Head of caudate nucleus (tissue), 42 donors: ENCODE data around the gene NCOA3.
"Not testable (repeated sequence)": the region's sequence is repeated elsewhere in the genome, so short reads cannot be mapped to it uniquely, and the experiment has no call there.

Experiments
- DNase-seq, 42 donors: peaks; one replicate each; pipeline versions ENCODE4 v3.0.0 to v3.0.0-alpha.2; 2020 to 2021; ENCODE audit warnings: mixed read lengths in 7 of 42
- intact Hi-C: fragments of 100-400 bp; cut with DNase I; formaldehyde crosslinking; loops from one replicate; pipeline ENCODE4 v1.15.0; 2022

The NCOA3 gene

DNA sequence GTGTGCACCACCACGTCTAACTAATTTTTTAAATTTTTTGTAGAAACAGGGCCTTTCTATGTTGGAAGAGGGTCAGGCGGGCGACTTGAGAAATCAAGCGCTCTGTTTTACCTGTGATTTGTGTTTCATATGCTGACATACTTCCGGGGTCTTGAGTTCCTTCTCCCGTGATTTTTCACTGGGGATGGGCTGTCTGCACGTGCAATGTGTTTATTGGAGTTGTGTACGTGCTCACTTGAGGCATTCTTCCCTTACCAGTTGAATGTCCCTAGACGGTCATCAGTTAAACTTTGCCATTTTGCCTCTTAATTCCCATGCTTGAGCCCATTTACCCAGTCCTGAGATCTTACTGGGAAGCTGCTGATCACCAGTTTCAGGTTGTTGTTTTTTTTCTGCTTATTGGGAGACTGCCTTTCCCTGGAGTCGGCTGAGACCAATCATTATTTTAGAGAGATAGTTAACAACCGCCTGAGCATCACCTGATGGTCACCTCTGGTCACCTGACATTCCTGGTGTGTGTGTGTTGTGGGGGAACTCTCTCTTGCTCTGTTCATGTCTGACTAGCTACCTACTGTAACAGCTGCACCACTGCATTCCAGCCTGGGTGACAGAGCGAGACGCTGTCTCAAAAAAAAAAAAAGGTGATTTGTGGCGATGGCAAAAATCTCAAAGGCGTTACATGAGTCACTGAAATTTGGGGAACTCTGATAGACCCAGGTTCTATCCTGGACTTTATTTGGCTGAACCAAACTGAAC lies 34.8 kb upstream of the NCOA3 start:
- intact Hi-C loops = no loop called here
- DNase-seq = no peak

DNA sequence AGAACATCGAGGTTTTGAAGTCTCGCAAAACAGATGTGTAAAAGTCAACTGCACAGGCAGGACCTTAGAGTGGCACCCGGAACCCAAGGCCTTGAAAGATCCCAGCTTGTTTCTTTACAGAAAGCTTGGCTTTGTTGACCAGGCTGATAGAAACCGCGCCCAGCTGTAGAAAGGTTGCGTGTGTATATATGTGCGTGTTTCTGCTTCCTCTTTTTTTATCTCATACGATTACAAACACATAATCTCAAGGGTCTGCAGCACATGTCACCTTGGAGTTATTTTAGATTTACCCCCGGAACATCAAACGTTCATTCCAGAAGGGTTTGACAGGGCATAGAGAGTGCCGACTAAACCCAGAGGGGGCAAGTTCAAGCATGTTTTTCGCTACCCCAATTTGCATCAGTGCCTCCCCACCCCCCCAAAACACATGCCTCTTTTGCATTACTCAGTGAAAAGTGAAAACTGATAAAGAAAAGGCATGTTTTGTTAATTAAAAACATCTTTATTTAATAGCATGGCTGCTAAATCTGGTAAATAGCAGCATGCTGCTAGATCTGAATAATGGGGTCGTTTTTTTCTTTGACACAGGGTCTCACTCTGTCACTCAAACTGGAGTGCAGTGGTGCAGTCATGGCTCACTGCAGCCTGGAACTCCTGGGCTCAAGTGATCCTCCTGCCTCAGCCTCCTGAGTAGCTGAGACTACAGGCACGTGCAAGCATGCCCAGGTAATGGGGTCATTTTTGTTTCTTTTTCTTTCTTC lies 33.2 kb upstream of the NCOA3 start:
- intact Hi-C loops = no loop called here
- no peak for DNase-seq

DNA sequence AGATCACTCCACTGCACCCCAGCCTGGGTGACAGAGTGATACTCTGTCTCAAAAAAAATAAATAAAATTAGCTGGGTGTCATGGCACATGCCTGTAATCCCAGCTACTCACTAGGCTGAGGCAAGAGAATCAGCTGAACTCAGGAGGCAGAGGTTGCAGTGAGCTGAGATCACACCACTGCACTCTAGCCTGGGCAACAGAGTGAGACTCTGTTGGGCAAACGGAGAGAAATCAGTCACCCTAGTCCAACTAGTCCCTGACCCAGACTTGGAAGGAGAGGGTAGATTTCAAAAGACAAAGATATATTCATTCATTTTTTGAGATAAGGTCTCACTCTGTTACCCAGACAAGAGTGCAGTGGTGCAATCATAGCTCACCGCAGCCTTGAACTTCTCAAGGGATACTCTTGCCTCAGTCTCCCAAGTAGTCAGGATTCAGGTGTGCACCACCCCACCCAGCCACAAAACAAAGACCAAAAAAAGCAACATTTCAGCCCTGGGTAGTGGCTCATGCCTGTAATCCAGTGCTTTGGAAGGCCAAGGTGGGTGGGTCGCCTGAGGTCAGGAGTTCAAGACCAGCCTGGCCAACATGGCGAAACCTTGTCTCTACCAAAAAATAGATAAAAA lies 26.2 kb upstream of the NCOA3 start:
- intact Hi-C loops = no loop called here
- no peak for DNase-seq

DNA sequence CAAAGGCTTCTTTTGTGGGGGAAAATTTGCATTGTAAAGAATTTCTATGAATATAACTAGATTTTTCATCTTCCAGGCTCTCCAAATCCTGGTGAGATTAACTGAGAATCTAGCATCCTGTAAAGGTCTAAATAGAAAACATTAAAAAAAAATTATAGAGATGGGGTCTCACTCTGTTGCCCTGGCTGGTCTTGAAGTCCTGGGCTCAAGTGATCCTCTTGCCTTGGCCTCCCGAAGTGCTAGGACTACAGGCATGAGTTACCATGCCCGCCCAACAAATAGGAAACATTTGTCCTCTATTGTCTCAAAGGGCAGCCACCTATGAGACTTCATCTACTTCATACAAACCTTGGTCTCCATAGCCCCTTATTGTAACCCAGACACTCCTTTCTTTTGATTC lies 25.2 kb upstream of the NCOA3 start:
- intact Hi-C loops = no loop called here
- DNase-seq = no peak

DNA sequence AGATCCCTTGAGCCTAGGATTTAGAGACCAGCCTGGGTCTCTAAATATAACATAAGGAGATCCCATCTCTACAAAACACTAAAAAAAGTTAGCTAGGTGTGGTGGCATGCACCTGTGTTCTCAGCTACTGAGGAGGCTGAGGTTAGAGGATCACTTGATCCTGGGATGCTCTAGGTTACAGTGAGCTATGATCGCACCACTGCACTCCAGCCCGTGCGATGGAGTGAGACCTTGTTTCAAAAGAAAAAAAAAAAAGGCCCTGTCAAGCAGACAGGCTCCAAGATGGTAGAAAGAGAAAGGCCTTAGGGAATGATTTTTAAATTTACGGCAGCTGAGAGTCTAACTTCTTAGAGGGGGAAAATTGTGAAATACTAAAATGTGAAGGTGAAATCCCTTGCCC lies 22.6 kb upstream of the NCOA3 start:
- intact Hi-C loops = no loop called here
- no peak for DNase-seq

DNA sequence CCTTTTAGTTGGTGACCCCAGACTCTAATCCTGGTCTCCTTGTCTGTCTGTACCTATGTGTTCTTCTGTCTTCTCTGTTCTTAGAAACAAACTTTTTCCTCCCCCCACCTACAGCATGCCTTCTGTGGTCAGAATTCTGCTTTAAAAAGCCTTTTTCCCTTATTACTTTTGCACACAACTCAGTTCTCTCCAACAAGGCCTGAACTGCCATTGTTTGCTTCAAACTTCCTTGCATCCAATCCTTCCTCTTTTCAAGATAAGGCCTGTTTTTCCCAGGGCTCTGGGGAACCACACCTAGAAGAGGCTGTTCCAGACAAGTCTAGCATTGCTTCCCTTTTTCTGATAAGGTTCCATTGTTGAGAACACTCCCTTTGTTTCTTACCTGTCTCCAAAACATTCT lies 22.2 kb upstream of the NCOA3 start:
- intact Hi-C loops = no loop called here

DNA sequence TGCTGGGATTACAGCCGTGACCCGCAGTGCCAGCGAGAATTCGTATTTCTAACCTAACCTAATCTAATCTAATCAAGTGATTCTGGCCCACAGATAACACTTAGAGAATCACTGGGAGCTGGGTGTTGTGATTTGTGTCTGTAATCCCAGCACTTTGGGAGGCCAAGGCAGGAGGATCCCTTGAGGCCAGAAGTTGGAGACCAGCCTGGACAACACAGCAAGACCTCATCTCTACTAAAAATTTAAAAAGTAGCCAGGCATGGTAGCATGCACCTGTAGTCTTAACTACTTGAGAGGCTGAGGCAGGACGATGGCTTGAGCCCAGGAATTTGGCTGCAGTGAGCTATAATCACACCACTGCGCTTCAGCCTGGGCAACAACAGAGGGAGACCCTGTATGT lies 21.4 kb upstream of the NCOA3 start:
- intact Hi-C loops = no loop called here
- DNase-seq = no peak

More for the DNA sequence above, 22.2 kb upstream of the NCOA3 start:
- DNase-seq = no peak

DNA sequence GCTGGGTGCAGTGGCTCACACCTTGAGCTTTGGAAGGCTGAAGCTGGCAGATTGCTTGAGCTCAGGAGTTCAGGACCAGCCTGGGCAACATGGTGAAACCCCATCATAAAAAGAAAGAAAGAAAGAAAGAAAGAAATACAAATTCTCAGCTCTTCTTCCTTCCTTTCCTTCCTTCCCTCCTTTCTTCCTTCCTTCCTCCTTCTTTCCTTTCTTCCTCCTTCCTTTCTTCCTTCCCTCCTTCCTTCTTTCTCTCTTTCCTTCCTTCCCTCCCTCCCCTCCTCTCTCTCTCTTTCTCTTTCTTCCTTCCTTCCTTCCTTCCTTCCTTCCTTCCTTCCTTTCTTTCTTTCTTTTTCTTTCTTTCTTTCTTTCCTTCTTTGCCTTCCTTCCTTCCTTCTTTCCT lies 21.0 kb upstream of the NCOA3 start:
- intact Hi-C loops = no loop called here
- no peak for DNase-seq

DNA sequence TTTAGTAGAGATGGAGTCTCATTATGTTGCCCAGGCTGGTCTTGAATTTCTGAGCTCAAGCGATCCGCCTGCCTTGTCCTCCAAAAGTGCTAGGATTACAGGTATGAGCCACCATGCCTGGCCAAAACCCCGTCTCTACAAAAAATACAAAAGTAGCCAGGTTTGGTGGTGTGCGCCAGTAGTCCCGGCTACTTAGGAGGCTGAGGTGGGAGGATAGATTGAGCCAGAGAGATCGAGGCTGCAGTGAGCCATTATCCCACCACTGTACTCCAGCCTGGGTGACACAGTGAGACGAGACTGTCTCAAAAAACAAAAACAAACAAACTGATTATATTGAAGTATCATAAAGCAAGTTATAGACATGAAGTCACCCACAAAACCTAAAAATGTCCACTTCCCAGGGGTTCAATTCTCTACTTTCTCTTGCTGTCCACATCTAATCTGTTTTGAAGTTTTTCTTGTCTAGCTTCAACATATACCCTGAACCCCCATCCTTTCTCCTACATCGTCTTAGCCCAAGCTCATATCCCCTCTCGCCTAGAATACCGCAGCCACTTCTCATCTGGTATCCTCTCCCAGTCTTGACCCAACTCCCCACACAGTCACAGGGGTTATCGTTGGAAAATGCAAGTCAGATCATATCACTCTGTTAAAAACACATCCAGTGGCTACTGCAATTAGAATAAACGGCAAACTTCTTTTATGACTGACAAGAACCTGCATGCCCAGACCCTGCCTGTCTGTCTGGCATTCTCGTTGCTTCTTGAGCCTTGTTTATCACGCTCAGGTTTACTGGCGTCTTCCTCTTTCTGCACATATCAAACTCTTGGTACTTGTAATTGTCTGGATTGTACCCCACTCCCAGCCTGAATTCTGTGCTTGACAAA lies 20.1 kb upstream of the NCOA3 start:
- intact Hi-C loops = no loop called here
- DNase-seq = no peak

DNA sequence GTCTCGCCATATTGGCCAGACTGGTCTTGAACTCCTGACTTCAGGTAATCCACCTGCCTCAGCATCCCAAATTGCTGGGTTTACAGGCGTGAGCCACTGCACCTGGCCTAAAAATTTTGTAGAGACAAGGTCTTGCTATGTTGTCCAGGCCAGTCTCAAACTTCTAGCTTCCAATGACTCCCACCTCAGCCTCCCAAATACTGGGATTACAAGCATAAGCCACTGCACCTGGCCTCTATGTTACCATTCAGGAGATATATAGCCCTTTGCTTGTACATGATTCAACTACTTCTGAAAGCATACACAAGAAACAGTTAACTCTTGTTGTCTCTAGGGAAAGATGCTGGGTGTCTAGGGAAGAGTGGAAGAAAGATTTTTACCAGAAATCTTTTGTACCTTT lies 19.0 kb upstream of the NCOA3 start:
- no peak for DNase-seq
- intact Hi-C loops = no loop called here

DNA sequence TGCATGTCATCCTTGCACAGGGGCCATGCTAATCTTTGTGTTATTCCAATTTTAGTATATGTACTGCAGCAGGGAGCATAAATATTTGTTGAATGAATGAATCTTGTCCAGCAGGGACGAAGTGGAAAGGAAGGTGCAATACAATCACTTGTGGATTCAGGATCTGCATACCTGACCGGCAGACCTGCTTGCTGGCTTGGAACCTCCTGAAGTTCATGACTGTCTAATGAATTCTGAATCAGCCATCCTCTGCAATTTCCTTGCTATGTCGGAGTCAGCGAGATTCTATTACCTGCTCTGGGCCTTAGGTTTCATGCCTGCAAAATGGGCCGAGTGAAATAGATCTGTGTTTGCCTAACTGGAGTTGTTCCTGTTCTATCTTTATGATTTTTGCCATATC lies 17.4 kb upstream of the NCOA3 start:
- intact Hi-C loops = no loop called here
- DNase-seq = no peak

DNA sequence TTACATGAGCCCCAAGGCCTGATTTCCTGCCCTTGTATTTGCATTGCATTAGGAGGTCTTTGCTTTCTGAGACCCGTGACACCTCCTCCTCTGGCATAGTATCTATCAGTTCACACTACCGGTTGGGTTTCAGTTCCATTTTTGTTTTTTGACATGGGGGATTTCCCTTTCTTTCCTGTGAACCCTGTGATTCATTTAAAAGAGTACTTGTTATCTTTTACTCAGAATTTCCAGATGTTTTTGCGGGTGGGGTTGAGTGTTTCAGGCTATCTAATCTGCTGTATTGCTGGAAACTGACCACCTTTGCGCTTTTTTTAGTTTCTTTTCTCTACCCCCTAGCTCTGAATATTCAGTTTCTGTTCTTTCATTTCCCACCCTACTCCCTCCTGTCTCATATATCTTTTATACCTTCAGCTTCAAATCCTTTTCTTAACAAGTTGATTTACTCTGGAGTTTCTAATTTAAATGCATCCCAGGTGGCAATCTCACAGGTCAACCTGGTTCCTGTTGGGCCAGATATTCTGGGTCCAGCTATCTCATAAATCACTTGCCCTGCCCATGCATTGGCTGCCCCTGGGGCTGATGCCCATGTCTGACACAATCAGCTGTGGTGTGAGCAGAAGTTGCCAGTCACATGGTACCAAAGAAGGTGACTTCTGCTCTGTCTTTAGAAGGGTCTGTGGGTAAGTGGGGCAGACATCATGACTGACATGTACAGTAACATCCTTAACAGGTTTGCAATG lies 14.3 kb upstream of the NCOA3 start:
- peak in 4 of 42 donors; percentile 7 to 44 (median 10) for DNase-seq
- intact Hi-C loops = no loop called here

DNA sequence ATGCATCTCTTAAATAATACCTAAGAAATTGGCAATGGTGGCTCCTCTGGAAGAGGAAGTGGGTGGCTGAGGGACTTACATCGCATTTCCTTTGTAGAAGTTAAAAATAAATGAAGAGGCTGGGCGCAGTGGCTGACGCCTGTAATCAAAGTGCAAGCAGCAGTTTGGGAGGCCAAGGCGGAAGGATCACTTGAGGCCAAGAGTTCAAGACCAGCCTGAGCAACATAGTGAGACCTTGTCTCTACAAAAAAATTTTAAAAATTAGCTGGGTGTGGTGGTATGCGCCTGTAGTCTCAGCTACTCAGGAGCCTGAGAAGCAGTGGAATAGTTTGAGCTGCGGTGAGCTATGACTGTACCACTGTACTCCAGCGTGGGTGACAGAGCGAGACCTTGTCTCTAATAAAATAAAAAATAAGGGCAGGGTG lies 12.2 kb upstream of the NCOA3 start:
- intact Hi-C loops = no loop called here
- peak in 4 of 42 donors; percentile 16 to 39 (median 18) for DNase-seq

DNA sequence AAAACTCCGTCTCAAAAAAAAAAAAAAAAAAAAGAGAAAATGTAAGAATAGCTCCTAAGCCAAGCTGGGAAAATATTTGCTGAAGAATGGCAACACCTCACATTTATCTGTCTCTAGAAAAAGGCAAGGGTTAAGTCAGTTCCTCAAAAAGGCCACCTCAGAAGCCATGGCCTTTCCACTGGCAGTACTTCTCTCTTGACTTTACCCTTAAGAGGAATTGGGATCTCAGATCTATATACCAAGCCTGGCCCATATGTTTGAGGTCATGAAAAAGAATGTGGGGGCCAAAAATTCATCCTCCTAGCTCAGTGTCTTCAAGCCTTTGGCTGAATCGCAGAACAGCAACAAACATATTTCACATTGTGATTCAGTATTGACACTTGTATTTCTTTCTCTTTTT lies 10.9 kb upstream of the NCOA3 start:
- no peak for DNase-seq
- intact Hi-C loops = no loop called here

DNA sequence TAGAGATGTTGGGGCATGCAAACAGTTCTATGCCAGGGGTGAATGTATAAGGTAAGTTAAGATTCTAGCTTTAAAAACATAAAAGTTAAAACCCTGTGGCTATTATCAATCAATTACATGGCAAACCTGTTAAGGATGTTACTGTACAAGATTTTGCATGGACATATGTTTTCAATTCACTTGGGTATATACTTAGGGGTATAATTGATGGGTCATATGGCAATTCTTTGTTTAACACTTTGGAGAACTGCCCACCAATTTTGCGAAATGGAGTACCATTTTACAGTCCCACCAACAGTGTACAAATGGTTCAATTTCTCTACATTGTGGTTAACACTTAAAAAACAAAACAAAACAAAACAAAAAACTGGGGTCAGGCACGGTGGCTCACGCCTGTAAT lies 9.4 kb upstream of the NCOA3 start:
- intact Hi-C loops = no loop called here
- no peak for DNase-seq

DNA sequence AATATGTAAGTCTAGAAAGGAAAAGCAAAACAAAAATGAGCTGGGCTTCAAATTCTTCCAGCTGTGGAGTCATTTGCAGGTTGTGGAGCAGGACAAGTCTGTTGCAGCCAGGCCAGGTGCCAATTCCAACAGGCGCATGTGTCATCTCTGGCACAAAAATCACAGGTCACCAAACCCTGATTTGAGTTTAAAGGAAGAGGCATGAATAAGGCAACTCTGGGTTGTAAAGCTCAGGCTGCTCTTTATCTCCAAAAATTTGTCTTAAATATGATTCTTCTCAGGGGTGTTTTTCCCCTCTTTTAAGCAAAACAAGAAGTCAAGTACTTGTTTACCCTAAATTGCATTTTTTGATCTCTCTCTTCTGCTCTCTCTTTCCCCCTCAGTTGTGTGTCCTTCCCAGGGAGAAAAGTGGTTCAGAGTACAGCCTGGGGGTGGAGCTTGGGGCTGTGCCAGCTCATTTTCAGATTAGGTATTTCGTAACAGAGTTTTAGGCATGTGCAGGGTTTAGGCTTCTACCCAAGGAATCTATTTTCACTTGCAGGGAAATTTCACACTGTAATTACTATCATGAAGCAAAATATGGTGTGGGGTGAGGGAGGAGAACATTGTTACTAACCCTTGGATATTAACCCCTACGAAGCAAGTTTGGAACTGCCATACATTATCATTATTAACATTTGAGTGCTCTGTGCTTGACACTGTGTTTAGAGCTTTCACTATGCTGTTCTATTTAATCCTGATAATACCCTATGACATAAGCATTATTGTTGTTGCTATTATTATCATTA lies 8.3 kb upstream of the NCOA3 start:
- intact Hi-C loops = no loop called here
- DNase-seq = peak in 23 of 42 donors; percentile 14 to 66 (median 30)

DNA sequence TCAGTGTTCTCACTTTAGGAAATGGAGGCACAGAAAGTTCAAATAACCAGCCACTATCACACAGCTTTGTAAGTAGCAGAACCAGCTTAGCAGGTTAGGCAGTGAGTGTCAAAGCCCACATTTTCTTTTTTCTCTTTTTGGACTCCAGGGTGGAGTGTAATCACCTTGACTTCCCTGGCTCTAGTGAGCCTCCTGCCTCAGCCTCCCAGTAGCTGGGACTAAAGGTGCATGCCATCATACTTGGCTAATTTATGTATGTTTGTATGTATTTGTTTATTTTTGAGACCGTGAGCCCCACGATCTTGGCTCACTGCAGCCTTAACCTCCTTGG lies 7.8 kb upstream of the NCOA3 start:
- intact Hi-C loops = no loop called here
- no peak for DNase-seq

DNA sequence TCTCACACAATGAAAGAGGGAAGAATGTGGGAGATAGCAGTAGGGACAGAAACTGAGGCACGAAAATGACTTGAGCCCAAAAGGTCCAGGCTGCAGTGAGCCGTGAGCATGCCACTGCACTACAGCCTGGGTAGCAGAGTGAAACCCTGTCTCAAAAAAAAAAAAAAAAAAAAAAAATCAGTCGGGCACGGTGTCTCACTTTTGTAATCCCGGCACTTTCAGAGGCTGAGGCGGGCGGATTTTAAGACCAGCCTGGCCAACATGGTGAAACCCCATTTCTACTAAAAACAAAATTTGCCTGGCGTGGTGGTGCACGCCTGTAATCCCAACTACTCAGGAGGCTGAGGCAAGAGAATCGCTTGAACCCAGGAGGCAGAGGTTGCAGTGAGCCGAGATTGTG lies 7.1 kb upstream of the NCOA3 start:
- DNase-seq, intact Hi-C loops: not testable (repeated sequence)
